G401.6 (cell line): ENCODE measurements around the gene MTHFSD.

Experiments
- FAIRE-seq: peaks from 2 replicates; lab custom pipeline; 2012; peaks lifted over from hg19 to GRCh38; lab: Jason Lieb, UNC

Gene MTHFSD

DNA sequence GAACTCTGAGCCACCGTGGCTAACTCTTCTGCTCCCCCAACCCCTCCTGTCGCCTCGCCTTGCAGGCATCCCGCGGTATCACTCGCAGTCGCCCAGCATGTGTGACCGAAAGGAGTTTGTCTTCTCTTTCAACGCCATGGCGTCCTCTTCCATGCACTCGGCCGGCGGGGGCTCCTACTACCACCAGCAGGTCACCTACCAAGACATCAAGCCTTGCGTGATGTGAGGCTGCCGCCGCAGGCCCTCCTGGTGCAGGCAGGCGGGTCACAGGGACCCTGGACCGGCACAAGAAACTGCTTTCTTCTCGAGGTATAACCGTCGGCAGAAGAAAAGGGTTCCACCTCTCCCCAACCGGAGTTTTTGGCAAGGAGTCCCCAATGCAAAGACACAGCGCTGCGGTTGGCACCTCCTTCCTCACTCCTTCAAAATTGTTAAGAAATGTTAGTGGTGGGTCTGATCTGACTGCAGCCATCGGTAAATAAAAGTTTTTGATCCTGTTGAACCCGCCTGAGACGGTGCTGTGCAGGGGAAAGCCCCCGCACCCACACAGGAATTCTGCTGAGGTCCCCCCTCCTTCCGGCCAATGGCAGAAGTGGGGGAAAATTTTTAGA lies 42.1 kb downstream of the MTHFSD start:
- FAIRE-seq: no peak

- no peak for FAIRE-seq
These were observed 42.7 kb downstream of the MTHFSD start for GRCh38 chr16:86512301-86512859.

GRCh38 chr16:86511317-86512161 lies 43.5 kb downstream of the MTHFSD start:
- FAIRE-seq: no peak

DNA sequence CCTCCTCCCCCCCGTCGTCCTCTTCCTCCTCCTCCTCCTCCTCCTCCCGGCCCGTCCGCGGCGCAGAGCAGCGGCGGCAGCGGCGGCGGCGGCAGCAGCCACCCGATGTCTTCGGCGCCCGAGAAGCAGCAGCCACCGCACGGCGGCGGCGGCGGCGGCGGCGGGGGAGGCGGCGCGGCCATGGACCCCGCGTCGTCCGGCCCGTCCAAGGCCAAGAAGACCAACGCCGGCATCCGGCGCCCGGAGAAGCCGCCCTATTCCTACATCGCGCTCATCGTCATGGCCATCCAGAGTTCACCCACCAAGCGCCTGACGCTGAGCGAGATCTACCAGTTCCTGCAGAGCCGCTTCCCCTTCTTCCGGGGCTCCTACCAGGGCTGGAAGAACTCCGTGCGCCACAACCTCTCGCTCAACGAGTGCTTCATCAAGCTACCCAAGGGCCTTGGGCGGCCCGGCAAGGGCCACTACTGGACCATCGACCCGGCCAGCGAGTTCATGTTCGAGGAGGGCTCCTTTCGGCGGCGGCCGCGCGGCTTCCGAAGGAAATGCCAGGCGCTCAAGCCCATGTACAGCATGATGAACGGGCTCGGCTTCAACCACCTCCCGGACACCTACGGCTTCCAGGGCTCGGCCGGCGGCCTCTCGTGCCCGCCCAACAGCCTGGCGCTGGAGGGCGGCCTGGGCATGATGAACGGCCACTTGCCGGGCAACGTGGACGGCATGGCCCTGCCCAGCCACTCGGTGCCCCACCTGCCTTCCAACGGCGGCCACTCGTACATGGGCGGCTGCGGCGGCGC lies 44.4 kb downstream of the MTHFSD start, which contains the start of gene FOXF1:
TSS of gene FOXF1 (plus strand) at position 63 of the 797 bp plus-strand sequence. CDS start at position 106, 43 bp downstream.
- no peak for FAIRE-seq

GRCh38 chr16:86509759-86510464 lies 45.1 kb downstream of the MTHFSD start:
- FAIRE-seq: no peak

DNA sequence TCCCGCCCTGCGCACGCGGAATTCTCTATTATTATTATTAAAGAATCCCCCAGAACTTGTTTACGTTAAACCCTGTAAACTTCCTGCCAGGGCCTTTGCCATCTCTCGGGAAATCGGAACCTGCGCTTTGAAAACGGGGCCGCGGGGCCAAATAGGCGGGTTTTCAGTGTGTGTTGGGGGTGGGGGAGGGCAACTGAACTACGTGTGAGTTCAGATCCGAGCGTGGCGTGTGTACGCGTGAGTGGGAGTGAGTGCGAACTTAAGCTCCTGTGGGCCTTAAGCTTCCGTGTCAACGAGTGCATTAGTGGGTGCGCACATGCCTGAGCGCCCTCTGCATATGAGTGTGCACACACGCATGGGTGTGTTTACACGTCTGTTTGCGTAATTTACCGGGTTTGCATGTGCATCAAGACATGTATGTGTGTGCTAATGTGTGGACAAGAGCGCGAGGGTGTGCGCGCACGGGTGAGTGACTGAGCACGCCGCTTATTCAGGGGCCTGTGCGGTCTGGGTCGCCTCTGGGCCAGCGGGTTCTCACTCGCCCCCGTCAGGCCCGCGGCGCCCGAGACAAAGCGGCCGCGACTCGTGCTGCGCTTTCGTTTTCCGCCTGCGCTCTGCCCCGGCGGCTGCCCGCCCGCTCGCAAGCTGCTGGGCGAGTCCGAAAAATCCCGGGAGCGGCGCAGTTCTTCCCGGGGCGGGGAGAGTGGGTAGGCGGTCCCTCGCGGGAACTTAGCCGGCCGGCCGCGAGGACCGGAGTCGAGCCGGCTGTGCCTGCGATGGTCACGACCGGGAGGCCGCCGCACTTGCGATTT lies 45.9 kb downstream of the MTHFSD start:
- no peak for FAIRE-seq

- FAIRE-seq: no peak
These were observed 46.7 kb downstream of the MTHFSD start for GRCh38 chr16:86508028-86508946.

DNA sequence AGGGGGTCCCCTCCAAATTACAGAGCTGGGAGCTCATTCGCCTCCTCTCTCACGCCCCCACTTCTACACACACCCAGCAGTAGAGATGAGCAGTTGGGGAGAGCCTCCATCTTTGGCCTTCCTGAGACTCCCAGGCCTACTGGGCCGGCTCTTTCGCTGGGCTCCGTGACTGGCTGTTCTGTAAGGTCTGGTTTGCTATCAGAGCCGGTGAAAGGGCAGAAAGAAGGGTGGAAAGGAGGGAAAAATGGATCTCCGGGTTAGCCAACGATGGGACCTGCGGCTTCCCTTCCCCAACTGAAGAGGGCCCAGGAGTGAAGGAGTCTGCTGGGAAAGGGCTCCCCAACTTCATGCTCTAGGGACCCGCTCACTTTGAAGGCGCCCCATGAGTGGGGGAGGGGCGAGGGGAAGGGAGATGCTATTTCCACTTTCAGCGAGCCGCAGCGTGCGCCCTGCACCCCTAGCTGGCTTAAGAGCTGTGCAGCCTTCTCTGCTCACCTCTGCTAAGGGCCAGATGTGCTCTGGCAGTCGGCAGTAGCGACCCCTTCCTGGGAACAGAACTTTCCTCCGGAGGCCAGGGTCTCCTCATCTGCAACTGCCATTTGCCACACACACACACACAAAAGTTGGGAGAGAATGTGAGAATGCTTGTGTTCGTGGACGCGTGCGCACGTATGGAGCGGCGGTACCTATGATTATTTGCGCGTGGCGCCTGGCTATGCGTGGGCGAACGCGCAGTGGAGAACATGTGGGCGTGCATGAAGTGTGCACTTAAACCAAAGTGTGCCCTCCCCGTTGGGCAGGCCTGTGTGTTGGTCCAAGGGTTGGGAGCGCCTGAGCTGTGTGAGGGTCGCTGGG lies 47.6 kb downstream of the MTHFSD start:
- FAIRE-seq: no peak

DNA sequence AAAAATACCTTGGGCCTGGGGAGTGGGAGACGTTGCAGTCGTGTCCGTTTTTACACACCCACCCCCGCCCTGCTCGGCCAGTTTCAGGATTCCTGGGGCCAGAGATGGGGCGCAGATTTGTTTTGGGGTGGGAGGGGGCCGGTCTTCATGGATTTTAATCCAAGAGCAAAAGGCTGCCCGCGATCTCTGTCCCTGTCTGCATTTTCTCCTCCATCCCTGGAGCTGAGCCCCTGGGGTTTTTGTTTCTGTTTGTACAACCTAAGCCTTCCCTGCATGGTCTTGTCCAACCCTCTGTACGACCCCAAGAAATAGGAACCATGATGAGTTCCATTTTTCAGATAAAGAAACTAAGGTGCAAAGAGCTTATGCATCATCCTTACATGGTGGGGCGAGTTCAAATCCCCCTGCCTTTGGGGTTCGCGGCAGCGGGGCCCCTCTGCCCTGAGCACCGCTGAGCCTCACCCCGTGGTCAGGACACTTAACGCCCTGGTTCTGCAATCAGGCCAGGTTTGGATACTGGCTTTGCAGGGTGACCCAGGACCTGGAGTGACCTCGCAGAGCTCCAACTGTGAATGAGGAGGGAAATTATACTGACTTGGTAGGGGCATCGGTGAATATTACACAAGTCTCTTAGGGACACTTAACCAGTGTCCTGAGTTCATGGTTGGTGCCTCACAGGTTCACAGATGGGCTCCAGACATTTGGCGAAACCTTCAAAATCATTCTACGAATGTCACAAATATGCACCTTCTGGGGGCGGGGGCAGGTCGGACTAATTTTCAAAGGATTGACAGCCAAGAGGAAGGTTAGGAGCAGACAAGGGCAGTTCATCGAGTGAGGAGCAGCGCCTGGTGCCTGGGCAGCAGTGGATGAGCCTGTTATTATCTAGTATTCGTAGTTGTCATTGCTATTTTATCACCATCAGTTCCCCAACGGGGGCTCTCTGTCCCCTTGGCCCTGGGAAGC lies 48.9 kb downstream of the MTHFSD start:
- no peak for FAIRE-seq

DNA sequence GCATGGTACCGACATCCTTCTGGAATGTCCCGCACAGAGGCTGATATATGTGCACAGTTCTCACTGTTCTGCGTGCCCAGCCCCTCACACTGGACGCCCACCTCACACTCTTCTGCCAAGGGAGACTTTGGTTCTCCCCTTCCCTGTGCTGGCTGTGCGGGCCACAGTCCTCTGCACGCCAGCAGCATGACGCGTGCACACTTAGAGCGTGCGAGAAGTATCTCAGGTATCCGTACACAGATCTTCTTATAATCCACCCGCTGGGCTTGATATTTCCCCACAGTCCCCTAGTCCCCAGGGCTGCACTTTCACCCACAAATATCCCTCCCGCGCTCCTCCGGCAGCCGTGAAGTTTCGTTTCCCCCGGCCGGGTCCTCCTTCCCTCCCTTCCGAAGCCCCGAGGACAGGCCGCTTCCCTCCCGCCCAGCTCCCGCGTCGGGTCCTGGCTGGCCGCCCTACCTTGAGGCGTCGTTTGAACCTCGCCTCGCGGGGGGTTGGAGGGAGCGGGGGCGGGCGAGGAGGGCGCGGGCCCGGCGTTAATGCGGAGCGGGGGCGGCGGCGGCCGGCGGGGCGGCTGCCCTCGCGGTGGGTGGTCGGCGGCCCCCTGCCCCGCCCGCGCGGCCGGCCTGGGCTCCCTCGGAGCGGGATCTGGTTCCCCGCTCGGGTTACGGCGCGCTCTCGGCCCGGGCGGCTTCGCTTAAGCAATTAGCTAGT lies 49.7 kb downstream of the MTHFSD start:
- no peak for FAIRE-seq

DNA sequence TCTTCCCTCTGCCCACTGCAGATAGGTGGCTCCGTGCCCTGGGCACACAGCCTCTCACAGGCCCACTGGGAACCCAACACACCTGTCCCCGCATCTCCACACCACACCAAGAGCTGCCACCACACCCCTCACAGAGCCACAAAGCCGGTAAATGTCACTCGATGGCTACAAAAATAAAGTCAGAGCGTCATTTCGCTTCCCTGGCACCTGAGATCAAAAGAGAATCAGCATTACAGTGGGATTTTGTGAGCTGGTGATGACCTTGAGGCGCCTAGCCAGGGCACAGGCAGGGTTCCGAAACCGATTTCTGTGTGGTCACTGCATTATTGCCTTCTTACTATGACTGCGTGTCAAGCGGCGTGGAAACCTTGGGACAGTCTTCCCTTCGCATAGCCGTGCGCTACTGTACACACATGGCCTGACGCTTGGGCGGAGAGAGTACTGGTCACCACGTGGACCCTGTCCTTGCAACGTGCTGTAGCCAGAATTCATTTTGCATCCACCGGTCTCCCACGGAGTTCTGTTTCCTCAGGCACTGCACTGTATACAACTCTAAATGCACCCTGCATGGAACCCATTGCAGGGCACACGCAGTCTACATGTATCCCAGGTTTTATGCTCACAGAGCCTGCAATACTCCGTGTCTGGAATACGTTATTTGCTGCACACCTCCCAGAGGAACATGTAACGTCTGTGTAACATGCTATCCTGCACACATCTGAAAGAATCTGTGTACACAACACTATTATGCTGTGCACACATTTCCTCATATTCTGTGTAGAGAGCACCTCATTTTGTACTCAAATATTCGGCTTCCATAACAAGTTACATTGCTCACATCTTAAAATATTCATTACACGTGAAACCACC lies 50.5 kb downstream of the MTHFSD start:
- FAIRE-seq: no peak

GRCh38 chr16:86503830-86504229 lies 51.2 kb downstream of the MTHFSD start:
- FAIRE-seq: no peak

GRCh38 chr16:86502856-86503748 lies 51.9 kb downstream of the MTHFSD start:
- no peak for FAIRE-seq

DNA sequence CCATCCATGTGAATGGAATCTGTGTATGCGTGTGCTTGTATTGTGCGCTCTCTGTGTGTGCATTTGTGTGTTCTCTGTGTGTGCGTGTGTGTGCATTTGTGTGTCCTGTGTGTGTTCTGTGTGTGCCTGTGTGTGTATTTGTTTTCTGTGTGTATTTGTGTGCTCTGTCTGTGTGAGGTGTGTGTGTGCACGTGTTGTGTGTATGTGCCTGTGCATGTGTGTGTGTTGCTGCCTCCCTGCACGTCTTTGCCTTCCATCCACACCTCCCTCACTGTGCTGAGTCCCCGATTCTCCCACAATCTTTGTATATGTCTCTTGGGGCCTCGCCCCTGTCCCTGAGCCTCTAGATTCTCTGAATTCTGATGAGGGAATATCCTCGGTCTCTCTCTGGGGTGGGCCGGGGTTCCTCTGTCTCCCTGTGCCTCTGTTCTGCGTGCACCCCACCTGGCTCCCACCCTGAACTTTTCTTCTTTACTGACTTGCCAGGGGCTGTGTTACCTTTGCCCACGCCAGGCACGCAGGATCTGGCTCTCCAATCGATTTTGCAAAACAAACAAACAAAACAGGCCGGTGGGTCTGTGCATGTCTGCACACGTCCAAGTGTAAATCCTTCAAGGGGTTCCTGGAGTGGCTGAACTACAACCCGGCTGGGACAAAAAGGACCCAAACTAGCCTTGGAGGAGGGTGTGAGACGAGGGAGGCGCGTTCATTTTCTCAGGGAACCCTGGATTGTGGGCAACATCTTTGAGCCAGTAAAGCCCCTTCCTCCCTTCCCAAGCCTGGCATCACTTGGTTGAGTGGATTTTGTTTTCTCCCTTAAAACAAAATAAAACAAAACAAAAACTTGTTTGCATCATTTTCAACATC lies 52.8 kb downstream of the MTHFSD start:
- FAIRE-seq: no peak
